HCT116 (cell line): ENCODE results near the gene DLG5. TPM values are rescaled to one million over a fixed set of nuclear protein-coding genes. Genes with fewer than 3 reads are reported as not detected.

Source experiments
- ATAC-seq: fragments of 200-7000 bp; cut with Tn5 transposase; 2 replicates; pipeline ENCODE4 v1.9.1; 2020; ENCODE audit warnings: mild to moderate bottlenecking, moderate library complexity
- BruUV-seq: library from RNA; stranded (reverse); fragments of 400-500 nt; replicated peaks from 2 replicates; lab custom pipeline; 2021; lab: Mats Ljungman, UMichigan
- CTCF ChIA-PET: fragments of 300-600 bp; sonication (Branson Sonifier 250); formaldehyde crosslinking; loops from one replicate; lab custom pipeline; 2021; ENCODE audit warnings: antibody characterized with exemption; lab: Charles Lee
- POLR2A ChIA-PET: fragments of 300-600, 350-600 bp; sonication (Branson Sonifier 250); formaldehyde crosslinking; loops from one replicate; lab custom pipeline; 2021; ENCODE audit warnings: antibody characterized with exemption; lab: Charles Lee
- RAD21 ChIA-PET, 2 experiments: fragments of 300-600 bp; sonication (Branson Sonifier 250); formaldehyde crosslinking; loops; one replicate each; lab custom pipeline; 2023; ENCODE audit warnings: low total read pairs in 2 of 2; ENCODE audit not compliant: uncharacterized antibody in 2 of 2, unreplicated experiment in 2 of 2, low non-redundant PET in 1 of 2; lab: Charles Lee
- DNase-seq: peaks from one replicate; pipeline ENCODE4 v3.0.0-alpha.2; 2010; ENCODE audit warnings: low read depth, low spot score
- H2AFZ ChIP-seq: fragments of 200-600 bp; shearing (Covaris generic), sonication (generic); 2 replicates; pipeline ENCODE4 v1.6.1; 2017; ENCODE audit warnings: low read depth, mixed run types, mixed read lengths, antibody characterized with exemption, low read length; ENCODE audit not compliant: poor library complexity, severe bottlenecking
- H3K27ac ChIP-seq: 2 replicates; pipeline ENCODE4 v1.5.1; 2012; ENCODE audit warnings: low read depth, low read length
- H3K27me3 ChIP-seq: fragments of 200-600 bp; sonication (generic); 2 replicates; pipeline ENCODE4 v1.6.1; 2016; ENCODE audit warnings: mixed run types, low read length, mixed read lengths; ENCODE audit not compliant: insufficient read depth
- H3K36me3 ChIP-seq, 2 experiments: fragments of 200-500 bp in 1 of 2; fragments of 200-600 bp in 1 of 2; sonication (Bioruptor generic) in 1 of 2; sonication (generic) in 1 of 2; 2 replicates each; pipeline versions ENCODE4 v1.5.1 to v1.6.1; 2014 to 2016; ENCODE audit warnings: low read length in 2 of 2, inconsistent platforms in 1 of 2, mixed read lengths in 1 of 2, mixed run types in 1 of 2; ENCODE audit not compliant: insufficient read depth in 2 of 2, control insufficient read depth in 1 of 2
- H3K4me1 ChIP-seq, 2 experiments: fragments of 200-600 bp in 1 of 2; sonication (generic) in 1 of 2; 2 replicates each; pipeline versions ENCODE4 v1.5.1 to v1.6.1; 2012 to 2017; ENCODE audit warnings: low read length in 2 of 2, inconsistent platforms in 1 of 2, mild to moderate bottlenecking in 1 of 2, mixed read lengths in 1 of 2, mixed run types in 1 of 2, moderate library complexity in 1 of 2; ENCODE audit not compliant: insufficient read depth in 2 of 2, control insufficient read depth in 1 of 2
- H3K4me2 ChIP-seq: fragments of 200-600 bp; sonication (generic); 2 replicates; pipeline ENCODE4 v1.6.1; 2017; ENCODE audit warnings: mixed run types, low read length, mixed read lengths
- H3K4me3 ChIP-seq, 2 experiments: fragments of 200-600 bp in 1 of 2; sonication (generic) in 1 of 2; replicated peaks in 1 of 2; 2 replicates each; pipeline ENCODE4 v1.5.1; 2011 to 2016; ENCODE audit warnings: low read length in 2 of 2, control low read depth in 1 of 2, low read depth in 1 of 2, mild to moderate bottlenecking in 1 of 2, mixed read lengths in 1 of 2, mixed run types in 1 of 2
- H3K79me2 ChIP-seq: fragments of 200-600 bp; sonication (generic); 2 replicates; pipeline ENCODE4 v1.6.1; 2017; ENCODE audit warnings: mild to moderate bottlenecking, mixed run types, low read length, moderate library complexity, mixed read lengths; ENCODE audit not compliant: insufficient read depth
- H3K9ac ChIP-seq: fragments of 200-600 bp; sonication (generic); 2 replicates; pipeline ENCODE4 v1.6.1; 2016; ENCODE audit warnings: low read length, mixed read lengths
- H3K9me2 ChIP-seq: fragments of 200-600 bp; sonication (generic), shearing (Covaris generic); 2 replicates; pipeline ENCODE4 v1.6.1; 2017; ENCODE audit warnings: mixed run types, mild to moderate bottlenecking, moderate library complexity; ENCODE audit not compliant: insufficient read depth
- H3K9me3 ChIP-seq, 2 experiments: fragments of 200-500 bp in 1 of 2; fragments of 200-600 bp in 1 of 2; sonication (Bioruptor generic) in 1 of 2; sonication (generic) in 1 of 2; 2 replicates each; pipeline ENCODE4 v1.6.1; 2014 to 2017; ENCODE audit warnings: low read length in 2 of 2, mixed read lengths in 2 of 2, inconsistent platforms in 1 of 2, low read depth in 1 of 2, mild to moderate bottlenecking in 1 of 2, mixed run types in 1 of 2, moderate library complexity in 1 of 2; ENCODE audit not compliant: control insufficient read depth in 1 of 2, insufficient read depth in 1 of 2
- H4K20me1 ChIP-seq: fragments of 200-600 bp; sonication (generic), shearing (Covaris generic); 2 replicates; pipeline ENCODE4 v1.6.1; 2017; ENCODE audit warnings: mixed run types, mild to moderate bottlenecking, moderate library complexity; ENCODE audit not compliant: insufficient read depth
- CEBPB ChIP-seq: IDR thresholded peaks from 2 replicates; pipeline ENCODE4 v1.6.1; 2012; ENCODE audit warnings: low read depth
- CTCF ChIP-seq, 3 experiments: fragments of 200-600 bp in 1 of 3; sonication (generic) in 1 of 3; IDR thresholded peaks in 2 of 3; conservative IDR thresholded peaks in 1 of 3; 2 replicates each; pipeline ENCODE4 v1.5.1; 2012 to 2017; ENCODE audit warnings: low read depth in 2 of 3, low read length in 2 of 3, antibody characterized with exemption in 1 of 3, borderline replicate concordance in 1 of 3, control low read depth in 1 of 3, mild to moderate bottlenecking in 1 of 3, mixed read lengths in 1 of 3, mixed run types in 1 of 3, moderate library complexity in 1 of 3; ENCODE audit not compliant: insufficient read depth in 1 of 3
- ELF1 ChIP-seq: IDR thresholded peaks from 2 replicates; pipeline ENCODE4 v1.6.1; 2012; ENCODE audit warnings: low read depth, borderline replicate concordance
- EZH2 ChIP-seq: fragments of 200-600 bp; sonication (generic); IDR thresholded peaks from 2 replicates; pipeline ENCODE4 v1.6.1; 2017; ENCODE audit warnings: antibody characterized with exemption, mixed run types
- EZH2phosphoT487 ChIP-seq: fragments of 200-600 bp; IDR thresholded peaks from 2 replicates; pipeline ENCODE4 v1.6.1; 2018; ENCODE audit warnings: antibody characterized with exemption, borderline replicate concordance
- JUND ChIP-seq: IDR thresholded peaks from 2 replicates; pipeline ENCODE4 v1.6.1; 2012
- SIN3A ChIP-seq: IDR thresholded peaks from 2 replicates; pipeline ENCODE4 v1.6.1; 2012; ENCODE audit warnings: low read depth
- TCF7L2 ChIP-seq: IDR thresholded peaks from 2 replicates; pipeline ENCODE4 v1.7.0; 2011; ENCODE audit warnings: borderline replicate concordance, inconsistent platforms; ENCODE audit not compliant: insufficient read depth, insufficient read length; ENCODE audit errors: extremely low read depth
- ZFX ChIP-seq: fragments of 450-650 bp; IDR thresholded peaks from 2 replicates; pipeline ENCODE4 v1.6.1; 2017
- ZNF274 ChIP-seq: fragments of 200-500 bp; sonication (Bioruptor generic); IDR thresholded peaks from 2 replicates; pipeline ENCODE4 v1.6.1; 2014; ENCODE audit warnings: mild to moderate bottlenecking, low read depth, low read length, inconsistent platforms
- intact Hi-C: fragments of 100-400 bp; cut with micrococcal nuclease; formaldehyde crosslinking; loops from 2 replicates; pipeline ENCODE4 v1.10.0; 2022
- total RNA-seq: library from RNA; stranded (reverse); gene quantifications from one replicate; pipeline ENCODE4 v1.2.1, GENCODE V29; 2021; ENCODE audit not compliant: unreplicated experiment
- TF ChIP-seq, protein P1 (sequence below): IDR thresholded peaks from 2 replicates; pipeline ENCODE4 v1.6.1; 2012

Gene DLG5
- total RNA-seq, 1 experiment from 2014 or later = 44.8 TPM

DNA sequence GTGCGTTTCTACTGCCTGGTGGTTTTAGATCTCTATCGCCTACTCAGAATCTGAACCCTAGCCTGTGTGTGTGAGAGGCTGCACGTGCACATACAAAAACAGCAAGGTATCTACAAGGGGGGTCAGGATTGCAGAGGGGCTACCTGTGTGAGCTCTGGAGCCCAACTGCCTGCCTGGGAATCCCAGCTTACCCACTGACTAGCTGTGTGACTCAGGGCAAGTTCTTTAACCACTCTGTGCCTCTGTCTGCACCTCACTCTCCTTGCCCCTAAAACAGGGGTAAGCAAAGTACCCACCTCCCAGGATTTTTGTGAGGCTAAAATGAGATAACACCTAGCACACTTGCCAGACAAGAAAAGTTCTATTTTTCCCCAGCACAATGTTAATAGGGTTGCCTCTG lies 32.5 kb downstream of the DLG5 start:
- Histone ChIP-seq H3K9me2 (no peaks in the 10 kb centered on the region), H3K9ac (no peak overlapping the region), H3K27me3 (no peaks in the 10 kb centered on the region), H2AFZ (no peak overlapping the region), H4K20me1 (peaks cover 4% of the 10 kb centered on the region; the same call in 1 of the 2 replicates), H3K4me1 (peaks cover 36% of the 10 kb centered on the region in 2 experiments), H3K9me3 (no peaks in the 10 kb centered on the region), H3K27ac (no peak overlapping the region), H3K4me2 (no peak overlapping the region), H3K4me3 (no peak overlapping the region), H3K79me2 (peaks cover 52% of the 10 kb centered on the region), H3K36me3 (no peaks in the 10 kb centered on the region)
- ChIA-PET POLR2A (no interaction called here), RAD21 (no interaction called here), CTCF (no interaction called here)
- TF ChIP-seq TCF7L2 (no peak), JUND (no peak), EZH2phosphoT487 (no peak), CTCF (IDR thresholded peaks at IDR 0.05 in 2 of 3, conservative IDR thresholded peaks at IDR 0.05 in 1 of 3; ENCODE audit: borderline replicate concordance in 1 of 3, insufficient read depth in 1 of 3, low read depth in 2 of 3, low read length in 2 of 3) (no peak), ZNF274 (no peak), SIN3A (no peak), ZFX (no peak), CEBPB (no peak), ELF1 (no peak), EZH2 (no peak)
- TF ChIP-seq, protein P1, sequence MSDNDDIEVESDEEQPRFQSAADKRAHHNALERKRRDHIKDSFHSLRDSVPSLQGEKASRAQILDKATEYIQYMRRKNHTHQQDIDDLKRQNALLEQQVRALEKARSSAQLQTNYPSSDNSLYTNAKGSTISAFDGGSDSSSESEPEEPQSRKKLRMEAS = no peak
- DNase-seq (no peak), ATAC-seq (no peak)
- intact Hi-C loops = no loop called here
- no TSS peak for BruUV-seq
